Measurements from ENCODE around the gene CCDC32. TPM values are rescaled to one million over a fixed set of nuclear protein-coding genes. Genes with fewer than 3 reads are reported as not detected.

The CCDC32 gene
- total RNA-seq, 1 donor from 2014 or later: 28.9 TPM

DNA sequence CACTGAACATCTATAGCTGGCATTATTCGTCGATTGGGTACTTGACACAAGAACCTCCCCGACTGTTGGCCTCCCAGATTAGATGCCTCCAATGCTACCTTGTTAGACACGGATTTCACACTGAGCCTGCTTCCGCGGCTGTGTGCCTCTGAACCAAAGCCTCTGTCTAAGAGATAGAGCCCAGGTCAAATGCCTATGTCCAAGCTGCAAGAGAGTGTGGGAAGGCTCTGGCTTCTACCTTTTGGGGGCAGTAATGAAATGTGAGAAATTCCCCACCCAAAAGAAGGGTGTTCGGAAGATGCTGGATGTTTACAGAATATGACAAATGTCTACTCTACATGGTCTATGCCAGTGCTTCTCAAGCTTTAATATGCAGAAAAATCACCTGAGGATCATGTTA, 2.3 kb upstream of the CCDC32 start:
- no peak for DNase-seq (ENCODE audit: low spot score)

DNA sequence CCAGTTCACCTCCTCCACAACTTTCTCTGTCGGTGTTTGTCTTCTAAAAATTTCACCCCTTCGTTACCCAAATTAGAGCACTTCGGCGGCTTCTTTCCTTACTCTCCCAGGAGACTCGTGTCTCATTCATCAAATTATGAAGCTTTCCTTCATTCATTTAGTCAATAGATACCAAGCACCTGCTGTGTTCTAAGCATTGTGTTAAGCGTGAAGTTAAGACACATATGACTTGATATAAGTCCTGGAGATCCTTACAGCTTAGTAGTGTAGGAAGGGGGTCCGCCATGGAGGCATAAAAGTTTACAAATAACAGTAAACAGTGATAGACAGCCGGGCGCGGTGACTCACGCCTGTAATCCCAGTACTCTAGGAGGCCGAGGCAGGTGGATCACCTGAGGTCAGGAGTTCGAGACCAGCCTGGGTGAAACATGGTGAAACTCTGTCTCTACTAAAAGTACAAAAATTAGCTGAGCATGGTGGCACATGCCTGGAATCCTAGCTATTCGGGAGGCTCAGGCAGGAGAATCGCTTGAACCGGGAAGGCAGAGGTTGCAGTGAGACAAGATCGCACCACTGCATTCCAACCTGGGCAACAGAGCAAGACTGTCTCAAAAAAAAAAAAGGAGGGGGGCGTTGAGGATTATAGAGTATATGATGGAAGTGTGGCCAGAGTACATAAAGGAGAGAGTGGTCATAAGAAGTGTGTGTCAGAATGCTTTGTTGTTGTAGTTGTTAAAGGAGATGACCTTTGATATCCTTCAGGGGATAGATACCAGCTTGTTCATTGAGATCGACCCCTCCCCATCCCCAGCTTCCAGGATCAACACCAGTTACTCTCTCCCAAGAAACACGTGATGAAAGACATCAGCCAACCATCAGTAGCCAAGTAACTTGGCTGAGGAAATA, 744 bp upstream of the CCDC32 start:
- no peak for DNase-seq (ENCODE audit: low spot score)

DNA sequence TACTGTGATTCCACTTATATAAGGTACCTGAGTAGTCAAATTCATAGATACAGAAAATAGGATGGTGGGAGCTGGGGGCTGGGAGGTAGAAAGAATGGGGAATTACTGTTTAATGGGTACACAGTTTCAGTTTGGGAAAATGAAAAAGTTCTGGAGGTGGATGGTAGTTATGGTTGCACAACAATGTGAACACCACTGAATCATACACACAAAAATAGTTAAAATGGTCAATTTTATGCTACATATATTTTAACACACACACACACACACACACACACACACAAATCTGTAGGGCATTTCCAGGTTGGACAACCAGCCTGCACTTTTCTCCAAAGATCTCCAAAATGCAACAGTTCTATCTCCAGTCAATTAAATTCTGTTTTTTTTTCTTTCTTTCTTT, 1.4 kb downstream of the CCDC32 start:
- no peak for DNase-seq (ENCODE audit: low spot score)

DNA sequence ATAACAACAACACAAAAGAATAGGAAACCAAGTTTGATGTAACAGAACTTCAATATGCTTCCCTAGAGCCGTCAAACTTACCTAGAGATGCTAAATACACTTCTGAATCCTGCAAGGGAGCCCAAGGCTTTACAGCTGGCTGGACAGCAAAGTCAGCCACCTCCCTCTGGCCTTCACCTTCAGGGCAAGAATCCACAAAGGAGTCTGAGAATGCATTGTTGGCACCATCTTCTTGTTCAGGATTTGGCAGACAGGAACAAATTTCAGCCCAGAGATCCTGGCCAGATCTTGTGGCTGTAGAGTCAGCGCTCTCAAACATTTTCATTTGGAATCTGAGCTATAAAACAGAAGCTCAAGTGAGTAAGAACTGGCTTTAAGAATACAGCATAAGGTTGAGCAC, 2.2 kb downstream of the CCDC32 start:
- no peak for DNase-seq (ENCODE audit: low spot score)

DNA sequence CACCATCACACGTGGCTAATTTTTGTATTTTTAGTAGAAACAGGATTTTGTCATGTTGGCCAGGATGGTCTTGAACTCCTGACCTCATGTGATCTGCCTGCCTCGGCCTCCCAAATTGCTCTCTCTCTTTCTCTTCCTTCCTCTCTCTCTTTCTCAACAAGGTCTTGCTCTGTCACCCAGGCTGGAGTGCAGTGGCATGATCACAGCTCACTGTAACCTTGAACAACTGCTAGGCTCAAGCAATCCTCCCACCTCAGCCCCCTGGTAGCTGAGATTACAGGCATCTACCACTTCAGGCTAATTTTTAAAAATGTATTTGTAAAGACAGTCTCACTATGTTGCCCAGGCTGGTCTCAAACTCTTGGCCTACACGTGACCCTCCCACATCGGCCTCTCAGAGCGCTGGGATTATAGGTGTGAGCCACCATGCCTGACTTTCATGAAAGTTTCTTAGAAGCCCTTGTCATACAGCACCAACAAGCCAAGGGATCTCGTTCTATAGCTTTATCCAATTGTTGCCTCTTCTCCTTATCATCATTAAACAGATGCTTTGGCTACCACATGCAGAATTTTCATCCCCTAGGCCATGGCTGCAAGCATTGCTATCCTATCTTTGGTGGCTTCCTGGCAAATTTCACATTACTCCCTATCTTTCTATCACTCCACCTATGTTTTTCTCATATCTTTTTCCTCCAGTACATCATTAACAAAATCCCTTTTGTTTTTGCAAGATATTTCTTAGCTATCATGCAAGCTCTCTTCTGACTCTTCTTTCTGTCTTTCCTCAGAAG, 5.7 kb downstream of the CCDC32 start:
- DNase-seq (ENCODE audit: low spot score): no peak

DNA sequence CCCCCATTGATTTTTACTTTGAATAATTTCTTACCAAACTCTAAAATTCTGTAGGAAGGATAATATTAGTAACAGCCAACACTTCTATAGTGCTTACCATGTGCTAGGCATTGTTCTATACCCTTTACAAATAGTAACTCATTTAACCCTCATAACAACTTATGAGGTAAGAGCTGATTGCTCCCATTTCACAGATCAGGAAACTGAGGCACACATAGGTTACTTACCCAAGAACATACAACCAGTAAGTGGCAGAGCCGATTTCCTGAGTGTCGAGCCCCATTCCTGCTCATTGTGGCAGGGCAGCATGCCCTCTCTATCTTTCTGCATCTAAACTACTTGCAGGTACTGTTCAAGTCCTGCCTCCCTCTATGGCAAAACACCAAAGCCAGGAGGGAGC, 9.0 kb downstream of the CCDC32 start:
- no peak for DNase-seq (ENCODE audit: low spot score)

DNA sequence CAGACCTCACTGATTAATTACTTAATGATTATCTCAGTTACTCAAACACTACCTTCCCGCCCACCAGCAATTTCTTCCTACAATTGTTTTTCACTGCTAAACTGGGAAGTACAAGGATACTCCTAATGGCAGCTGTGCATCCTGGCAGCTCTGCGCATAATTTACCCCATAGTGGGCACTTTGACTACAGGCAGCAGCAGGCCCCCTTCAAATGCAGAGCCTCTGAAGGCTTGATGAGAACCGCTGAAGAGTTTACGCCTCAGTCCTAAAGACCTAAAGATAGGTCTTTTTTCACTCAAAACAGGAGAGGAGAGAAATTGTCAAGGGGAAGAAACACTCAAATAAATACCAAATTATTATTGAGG, 10.7 kb downstream of the CCDC32 start:
- DNase-seq (ENCODE audit: low spot score): no peak

DNA sequence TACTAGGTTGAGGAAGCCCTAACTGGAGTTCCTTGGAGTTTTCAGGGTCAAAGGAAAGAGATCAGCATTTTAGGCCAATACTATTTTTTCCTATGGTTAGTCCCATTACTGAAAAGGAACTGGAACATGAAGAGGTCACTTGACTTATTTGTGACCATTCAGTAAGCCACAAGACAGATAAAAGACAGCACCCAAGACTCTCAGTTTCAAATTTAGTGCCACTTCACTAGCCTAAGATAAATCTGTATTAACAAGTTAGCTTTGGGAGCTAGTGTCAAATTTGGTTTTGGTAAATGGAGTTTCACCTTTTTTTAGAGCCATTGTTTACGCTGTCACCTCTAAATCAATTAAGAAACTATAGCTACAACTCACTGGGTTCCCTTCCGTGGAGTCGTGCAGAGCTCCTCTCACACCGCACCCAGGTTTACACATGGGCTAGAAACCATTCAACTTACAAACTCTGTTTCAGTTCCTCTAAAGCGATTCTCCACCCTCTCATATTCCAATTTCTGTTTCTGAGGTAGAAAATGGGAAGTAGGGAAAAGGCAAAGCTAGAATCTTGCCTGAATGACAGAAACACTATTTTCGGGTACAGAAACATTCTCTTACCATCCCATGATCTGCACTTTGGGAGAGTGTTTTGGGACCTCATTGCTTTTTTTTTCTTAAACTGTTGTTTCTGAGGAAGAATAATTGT, 14.4 kb downstream of the CCDC32 start:
- no peak for DNase-seq (ENCODE audit: low spot score)

DNA sequence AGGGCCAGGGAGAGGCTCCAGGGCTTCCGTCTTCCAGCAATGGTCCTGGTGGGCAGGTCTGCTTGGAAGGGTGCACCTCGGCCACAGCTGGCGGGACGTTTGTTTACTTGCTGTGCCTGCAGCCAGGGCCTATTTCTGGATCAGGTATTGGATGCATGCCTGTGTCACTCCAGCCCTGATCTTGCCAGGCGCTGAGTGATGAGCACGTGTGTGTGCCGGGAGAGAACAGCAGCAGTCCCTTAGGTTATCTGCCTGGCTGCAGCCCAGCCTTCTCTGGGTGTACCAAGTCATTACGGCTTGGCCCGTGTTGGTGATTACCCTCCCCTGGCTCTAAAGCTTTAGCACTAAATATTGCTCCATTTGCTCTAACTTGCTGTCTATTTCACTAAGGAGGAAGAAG, 14.9 kb downstream of the CCDC32 start:
- DNase-seq (ENCODE audit: low spot score): no peak

DNA sequence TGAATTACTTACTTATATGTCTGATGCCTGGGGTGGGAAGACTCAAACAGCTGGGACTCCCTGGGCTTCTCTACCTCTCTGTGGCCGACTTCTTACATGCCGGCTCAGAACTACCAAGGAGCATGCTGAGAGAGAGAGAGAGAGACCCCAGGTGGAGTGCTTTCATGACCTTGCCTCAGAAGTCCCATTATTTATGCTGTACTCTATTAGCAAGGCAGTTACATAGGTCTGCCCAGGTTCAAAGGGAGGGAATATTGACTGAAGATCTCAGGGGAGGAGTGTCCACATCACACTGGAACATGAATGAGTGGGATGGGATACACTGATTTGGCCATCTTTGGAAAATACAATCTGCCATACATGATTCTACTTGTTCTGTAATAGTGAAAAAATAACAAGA, 16.2 kb downstream of the CCDC32 start:
- no peak for DNase-seq (ENCODE audit: low spot score)

DNA sequence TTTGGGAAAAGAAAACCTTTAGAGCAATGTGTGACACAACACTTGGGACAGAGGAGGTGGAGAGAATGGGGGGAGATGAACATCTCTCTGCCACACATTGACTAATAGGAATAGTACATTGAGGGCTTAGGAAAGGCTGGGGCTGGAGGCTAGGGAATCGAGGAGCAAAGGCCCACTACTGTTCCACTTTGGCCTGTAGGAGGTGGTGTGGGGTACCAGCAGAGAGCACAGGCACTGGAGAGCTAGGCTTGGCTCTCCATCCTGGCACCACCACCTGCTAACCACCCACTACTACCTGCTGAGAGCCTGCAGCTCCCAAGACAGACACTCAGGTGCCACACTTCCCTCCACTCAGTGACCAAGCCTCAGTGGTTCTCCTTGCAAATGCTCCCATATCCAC, 19.4 kb downstream of the CCDC32 start:
- DNase-seq (ENCODE audit: low spot score): no peak

DNA sequence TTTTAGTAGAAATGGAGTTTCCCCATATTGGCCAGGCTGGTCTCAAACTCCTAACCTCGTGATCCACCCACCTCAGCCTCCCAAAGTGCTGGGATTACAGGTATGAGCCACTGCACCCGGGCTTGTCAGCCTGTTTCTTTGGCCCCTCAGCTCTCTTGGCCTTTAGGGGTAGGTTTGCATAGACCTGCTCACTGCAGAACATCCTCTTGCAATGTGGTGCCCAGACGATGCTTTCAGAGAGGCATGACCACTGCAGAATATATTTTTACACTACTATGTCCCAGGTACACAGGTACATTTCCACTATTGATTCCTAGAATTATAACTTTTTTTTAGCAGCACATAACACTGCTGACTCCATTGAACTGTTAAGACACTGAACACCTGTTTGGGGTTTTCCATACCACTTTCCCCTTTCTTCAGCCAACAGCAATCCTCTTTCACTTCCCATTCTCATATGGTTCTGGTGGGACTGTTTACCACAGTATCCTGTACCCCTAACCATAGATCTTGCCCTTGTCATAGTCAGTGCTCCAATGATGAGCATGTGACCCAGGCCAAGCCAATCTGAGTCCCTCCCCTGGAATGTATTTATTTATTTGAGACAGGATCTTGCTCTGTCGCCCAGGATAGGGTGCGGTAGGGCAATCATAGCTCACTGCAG, 21.1 kb downstream of the CCDC32 start:
- DNase-seq (ENCODE audit: low spot score): no peak

DNA sequence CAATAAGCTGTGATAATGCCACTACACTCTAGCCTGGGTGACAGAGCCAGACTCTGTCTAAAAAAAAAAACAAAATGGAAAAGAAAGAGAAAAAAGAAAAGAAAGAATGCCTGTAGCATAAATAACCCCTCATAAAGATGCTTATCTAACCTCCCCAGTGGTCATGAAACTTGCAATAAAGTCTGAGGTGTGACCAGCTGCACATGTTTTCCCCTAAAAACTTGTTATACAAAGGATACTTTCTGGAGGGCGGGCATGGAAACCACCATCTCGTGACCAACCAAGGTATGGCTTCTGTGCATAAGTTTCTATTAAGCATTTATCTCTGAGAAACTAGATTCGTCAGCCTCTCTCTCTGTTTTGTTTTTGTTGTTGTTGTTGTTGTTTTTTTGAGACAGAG, 21.8 kb downstream of the CCDC32 start:
- DNase-seq (ENCODE audit: low spot score): no peak

DNA sequence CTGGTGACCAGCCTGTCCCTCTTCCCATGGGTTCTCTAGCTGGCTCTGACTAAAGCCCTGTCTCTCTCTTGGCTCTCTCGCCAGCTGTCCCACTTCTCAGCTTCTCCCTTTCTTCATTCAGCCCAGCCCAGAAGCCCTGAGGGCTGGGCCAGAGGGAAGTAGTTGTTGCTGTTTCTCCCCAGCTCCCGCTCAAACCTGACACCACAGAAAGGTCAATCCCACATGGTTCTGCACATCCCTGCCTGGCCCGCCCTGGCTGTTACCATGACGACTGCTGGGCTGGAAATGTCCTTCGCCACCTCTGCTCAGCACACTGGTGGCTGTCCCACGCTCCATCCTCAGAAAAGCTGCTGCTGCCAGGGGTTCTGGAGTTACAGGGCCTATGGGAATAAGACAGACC, 25.9 kb downstream of the CCDC32 start:
- DNase-seq (ENCODE audit: low spot score): no peak

DNA sequence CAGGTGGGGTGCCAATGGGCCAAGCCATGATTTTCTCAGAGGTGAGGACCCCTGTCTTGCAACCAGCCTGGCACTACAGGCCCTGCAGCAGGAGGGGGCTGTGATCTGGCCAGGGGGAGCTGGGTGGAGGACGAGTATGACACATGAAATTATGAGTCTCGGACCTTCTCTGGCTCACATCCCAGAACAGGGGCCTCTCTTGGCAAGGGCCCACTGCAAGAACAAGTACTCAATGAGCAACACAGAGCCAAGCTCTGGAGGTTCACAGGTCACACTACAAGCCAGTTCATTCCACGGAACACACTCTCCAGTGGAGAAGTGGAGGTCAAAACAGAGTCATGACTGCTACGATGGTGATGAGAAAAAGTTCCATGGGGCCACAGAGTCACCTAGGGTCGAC, 28.3 kb downstream of the CCDC32 start:
- DNase-seq (ENCODE audit: low spot score): no peak

DNA sequence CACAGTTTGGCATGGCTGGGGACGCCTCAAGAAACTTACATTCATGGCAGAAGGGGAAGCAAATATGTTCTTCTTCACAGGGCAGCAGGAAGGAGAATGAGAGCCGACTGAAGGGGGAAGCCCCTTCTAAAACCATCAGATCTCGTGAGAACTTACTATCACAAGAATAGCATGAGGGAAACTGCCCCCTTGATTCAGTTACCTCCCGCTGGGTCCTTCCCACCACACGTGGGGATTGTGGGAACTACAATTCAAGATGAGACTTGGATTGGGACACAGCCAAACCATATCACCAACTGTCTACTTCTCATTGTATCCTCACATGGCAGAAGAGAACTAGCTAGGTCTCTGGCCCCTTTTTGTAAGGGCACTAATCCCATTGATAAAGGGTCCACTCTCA, 30.5 kb downstream of the CCDC32 start:
- DNase-seq (ENCODE audit: low spot score): no peak

DNA sequence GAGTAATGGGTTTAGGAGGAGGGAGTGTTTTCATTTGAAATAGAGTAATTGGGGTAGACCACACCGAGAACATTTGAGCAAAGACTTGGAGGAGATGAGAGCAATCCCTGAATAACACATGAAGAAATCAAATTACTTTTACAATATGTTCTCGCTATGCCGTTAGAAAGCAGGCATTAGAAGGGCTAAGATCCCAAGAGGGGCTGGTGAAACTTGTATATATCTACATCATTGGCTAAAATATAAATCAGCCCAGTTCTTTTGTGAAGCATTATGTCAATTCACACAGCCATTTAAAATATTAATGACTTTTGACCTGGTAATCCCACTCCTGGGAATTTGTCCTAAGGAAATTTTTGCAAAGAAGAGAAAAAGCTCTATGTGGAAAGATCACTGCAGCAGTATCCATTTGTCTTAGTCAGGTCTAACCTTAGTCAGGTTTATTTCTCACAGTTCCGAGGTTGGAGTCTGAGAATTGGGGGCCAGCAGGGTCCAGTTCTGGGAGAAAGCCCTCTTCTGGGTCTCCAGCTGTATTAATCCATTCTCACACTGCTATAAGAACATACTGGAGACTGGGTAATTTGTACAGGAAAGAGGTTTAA, 31.0 kb downstream of the CCDC32 start:
- no peak for DNase-seq (ENCODE audit: low spot score)

DNA sequence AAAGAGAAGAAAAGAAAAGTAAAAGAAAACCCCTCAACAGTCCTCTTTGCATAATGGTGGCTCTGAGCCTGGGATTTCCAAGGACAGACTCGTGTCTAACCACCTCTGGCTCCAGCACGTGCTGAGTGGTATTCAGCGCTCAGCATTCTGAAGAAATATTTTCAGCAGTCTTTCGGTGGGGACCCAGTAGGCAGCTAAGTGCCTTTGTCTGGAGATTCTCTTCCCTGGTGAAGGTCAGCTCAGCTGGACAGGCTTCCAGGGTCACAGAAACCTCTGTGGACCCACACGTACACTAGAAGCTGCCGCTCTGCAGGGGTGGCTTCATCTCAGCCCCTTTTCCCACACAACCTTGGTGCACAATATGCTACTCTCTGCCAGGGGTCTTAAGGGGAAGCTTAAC, 36.0 kb downstream of the CCDC32 start:
- DNase-seq (ENCODE audit: low spot score): no peak

DNA sequence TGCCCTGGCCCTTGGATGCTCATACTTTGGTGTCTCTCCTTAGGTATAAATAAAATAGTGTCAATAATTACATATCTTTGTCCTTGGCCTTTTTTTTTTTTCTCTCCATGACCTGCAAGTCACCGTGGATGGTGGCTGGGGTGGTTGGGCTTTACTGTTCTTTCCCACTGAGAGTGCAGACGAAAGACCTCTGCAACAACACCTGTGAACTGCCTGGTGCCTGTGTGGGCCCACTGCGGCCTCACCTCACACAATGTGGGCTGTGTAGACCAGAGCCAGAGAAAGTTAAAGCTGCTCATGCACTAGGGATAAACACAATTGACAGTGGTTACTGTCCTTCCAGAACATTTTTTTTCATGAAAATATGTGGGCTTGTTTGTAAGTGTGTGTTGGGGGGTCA, 39.0 kb downstream of the CCDC32 start:
- DNase-seq (ENCODE audit: low spot score): no peak

DNA sequence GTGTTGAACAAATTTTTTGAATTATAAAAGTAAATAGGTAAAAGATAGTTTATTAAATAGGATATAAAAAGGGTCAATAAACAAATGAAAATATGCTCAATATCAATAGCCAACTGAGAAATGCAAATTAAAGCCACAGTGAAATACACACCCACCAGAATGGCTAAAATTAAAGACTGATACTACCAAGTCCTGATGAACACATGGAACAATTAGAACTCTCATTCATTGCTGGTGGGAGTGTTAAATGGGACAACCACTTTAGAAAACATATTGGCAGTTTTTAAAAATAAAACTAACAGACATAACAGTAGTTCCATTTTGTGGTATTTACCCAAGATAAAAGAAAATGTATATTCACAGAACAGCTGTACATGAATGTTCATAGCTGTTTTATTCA, 41.2 kb downstream of the CCDC32 start:
- DNase-seq (ENCODE audit: low spot score): no peak

DNA sequence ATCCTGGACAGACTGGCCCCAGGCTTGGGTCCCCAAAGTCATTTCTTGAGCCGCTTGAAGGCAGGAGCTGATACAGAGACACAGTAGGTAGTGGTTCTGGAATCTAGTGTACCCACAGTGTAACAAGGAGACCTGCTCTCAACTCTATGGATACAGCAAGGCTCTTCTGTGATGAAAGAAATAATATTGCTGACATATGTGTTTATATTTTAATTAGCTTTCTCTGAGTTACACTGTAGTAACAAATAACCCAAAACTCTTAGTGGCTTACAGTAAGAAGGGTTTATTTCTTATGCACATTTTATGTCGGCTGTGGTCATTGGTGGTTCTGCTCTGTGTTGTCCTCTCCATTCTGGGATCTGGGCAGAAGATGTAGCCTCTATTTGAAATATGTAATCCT, 48.5 kb downstream of the CCDC32 start:
- DNase-seq (ENCODE audit: low spot score): no peak

DNA sequence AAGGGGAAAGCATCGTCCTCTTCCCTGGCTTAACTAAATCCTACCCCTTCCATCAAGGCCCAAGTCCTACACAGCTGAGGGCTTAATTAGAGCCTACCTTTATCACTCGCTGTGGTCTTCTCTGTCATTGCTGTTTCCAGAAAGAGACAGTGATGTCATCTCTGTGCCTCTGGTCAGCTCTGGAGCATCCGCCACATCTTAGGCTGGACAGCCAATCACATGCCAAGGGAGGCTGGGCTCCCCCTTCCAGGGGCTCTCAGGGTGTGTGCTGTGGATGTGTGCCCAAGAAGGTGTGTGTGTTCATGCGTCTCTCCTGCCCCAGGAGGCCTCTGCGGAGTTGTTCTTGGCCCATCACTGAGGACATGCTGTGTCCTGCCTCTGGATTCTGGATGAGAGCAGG, 51.2 kb downstream of the CCDC32 start:
- no peak for DNase-seq (ENCODE audit: low spot score)

Measured in ureter (tissue), 1 donor.